T47D (cell line): Measurements from ENCODE around the gene PHGDH.
A peak's percentile ranks its signal among the peaks of the same experiment; 100 is the strongest.

ENCODE experiments used
- DNase-seq, 2 experiments: peaks; one replicate each; pipeline versions ENCODE4 v3.0.0 to v3.0.0-alpha.2; 2011 to 2012; ENCODE audit warnings: low read depth in 1 of 2, low spot score in 1 of 2
- JUND ChIP-seq: IDR thresholded peaks from 2 replicates; pipeline ENCODE4 v1.6.1; 2012; ENCODE audit warnings: low read depth
- in situ Hi-C: cut with HindIII; loops from 2 replicates; pipeline ENCODE4 v1.10.0; 2016; ENCODE audit warnings: low sequenced_read_pairs, low pct_unique_long_range_greater_than_20kb

PHGDH gene

DNA sequence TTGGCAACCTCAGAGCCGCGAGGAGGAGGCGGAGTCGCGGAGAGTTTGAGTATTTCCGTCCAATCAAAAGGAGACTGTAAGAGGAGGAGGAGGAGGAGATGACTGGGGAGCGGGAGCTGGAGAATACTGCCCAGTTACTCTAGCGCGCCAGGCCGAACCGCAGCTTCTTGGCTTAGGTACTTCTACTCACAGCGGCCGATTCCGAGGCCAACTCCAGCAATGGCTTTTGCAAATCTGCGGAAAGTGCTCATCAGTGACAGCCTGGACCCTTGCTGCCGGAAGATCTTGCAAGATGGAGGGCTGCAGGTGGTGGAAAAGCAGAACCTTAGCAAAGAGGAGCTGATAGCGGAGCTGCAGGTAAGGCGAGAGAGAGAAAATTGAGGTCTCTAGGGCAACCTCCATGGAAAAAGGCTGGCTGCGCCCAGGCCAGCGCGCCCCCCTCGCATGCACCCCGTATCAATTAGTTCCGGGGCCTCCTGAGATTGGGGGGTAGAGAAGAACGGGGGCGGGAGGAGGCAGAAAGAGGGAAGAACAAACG lies at the start of gene PHGDH:
Gene PHGDH (plus strand): TSS at position 131 of the 538 bp plus-strand sequence. CDS start 89 bp downstream, at position 220.
- no peak for TF ChIP-seq JUND
- in situ Hi-C loops, result no loop called here
- DNase-seq, result peak; percentile 87 to 92

DNA sequence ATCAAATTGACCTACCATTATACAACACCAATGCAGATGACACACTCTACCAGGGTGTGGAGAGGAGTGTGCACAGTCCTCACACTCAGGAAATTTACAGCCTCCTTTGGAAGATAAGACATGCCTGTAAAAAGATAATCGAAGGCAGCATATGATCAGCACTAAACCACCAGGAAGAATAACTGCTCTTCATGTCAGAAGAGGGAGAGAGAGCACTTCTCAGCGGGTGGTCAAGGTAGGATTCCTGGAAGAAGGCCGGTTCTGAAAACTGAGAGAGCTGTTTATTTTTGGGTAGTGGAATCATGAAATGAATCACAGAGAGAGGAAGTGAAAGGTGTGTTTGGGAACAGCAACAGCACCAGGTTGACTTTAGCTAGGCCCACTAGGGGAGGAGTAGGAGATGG lies 49.7 kb upstream of the PHGDH start:
- in situ Hi-C loops, result no loop called here
- TF ChIP-seq JUND, result no peak
- DNase-seq, result no peak

DNA sequence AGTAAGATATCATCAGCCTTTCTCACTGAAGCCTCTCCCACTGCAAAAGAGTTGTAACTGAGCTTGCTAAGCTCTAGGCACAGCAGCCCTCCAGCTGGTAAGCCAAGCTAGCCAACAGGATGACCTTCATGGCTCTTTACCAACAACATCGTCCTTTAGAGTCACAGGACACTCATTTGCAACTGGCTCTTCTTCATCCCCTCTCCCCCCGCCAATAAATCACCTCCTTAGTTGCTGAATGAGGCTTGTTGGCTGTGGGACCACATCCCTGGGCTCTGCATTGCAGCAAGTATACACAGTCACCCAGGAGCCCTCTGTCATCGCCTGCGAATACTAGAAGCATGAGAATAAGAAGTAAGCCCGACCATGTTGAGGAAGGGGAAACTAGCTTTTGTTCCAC lies 47.7 kb upstream of the PHGDH start:
- no peak for TF ChIP-seq JUND
- no peak for DNase-seq
- in situ Hi-C loops, result no loop called here

DNA sequence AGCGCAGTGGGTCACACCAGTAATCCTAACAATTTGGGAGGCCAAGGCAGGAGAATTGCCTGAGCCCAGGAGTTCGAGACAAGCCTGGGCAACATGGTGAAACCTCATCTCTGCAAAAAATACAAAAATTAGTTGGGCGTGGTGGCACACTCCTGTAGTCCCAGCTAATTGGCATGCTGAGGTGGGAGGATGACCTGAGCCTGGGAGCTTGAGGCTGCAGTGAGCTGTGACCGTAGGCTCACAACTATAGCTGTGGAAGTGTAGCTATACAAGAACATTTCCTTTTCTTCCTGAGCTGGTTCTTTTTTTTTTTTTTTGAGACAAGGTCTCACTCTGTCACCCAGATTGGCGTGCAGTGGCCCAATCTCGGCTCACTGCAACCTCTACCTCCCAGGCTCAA lies 44.6 kb upstream of the PHGDH start:
- in situ Hi-C loops, result no loop called here
- DNase-seq, result no peak
- no peak for TF ChIP-seq JUND

DNA sequence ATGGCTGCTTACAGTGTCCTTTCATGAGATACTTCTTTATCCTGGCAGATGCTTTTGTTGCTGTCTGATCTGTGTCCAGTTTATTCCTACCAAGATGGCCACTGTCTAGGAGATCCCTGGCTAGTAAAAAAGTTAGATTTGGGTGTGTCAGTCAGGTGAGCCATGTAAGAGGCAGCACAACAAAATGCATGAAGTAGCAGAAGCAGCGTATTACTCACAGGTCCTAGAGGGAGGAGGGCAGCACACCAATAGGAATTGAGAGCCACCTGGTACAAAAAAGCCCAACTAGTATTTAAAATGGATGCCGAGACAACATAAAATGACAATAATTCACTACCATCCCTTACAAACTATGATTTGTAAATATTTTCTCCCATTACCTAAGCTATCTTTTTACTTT lies 40.8 kb upstream of the PHGDH start:
- in situ Hi-C loops, result no loop called here
- TF ChIP-seq JUND, result no peak
- DNase-seq, result no peak

DNA sequence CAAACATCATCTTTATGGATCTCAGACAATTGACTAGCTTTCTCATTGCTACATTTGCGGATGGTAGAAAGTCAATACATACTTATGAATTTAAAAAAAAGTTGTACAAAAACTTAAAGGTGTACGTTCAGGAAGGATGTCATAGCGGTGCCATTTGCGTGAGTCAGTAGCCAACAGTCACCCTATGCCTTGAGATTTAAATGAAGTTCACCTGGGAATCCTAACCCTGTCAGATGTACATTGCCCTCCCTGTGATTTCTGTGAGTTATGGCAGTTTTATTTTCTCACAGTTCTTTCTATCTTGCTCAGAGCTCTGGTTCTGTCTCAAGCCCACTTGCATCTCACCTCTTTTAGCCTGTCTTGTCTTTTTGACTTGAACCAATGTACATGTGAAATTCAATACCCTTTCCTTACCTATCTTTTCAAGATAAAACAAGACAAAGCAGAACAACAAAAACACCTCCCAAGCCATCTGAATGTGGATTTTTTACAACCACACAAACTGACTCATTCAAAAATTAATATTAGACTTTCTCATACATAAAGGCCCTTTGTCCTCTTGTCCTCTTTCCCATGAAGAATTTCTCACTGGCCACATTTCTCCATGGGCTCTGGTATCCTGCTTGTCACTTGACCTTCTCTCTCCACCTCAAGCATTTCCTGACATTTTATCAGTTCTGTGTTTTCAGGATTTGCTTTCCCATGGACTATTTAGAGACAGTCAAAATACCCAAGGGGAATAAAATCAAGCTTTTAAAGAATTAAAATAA lies 38.4 kb upstream of the PHGDH start:
- DNase-seq, result no peak
- no peak for TF ChIP-seq JUND
- in situ Hi-C loops, result no loop called here

DNA sequence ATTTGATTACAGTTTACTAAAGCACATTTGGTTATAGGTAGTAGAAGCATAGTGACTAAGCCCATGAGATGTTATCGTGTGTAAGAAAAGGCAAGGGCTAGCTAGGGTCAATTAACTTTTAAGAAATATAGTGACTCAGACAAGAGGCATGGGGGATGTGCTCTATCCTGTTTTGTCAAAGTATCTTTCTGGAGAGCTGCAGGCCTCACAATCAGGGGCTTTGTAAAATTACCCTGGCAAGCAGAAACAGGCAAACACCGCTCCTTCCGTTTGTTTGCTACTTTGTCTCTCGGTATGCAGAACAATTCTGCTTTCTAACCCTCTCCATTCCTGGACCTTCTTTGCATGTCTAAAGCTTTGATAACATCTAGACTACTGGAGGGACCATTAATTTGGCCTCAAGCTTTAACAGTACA lies 37.6 kb upstream of the PHGDH start:
- DNase-seq, result no peak
- no peak for TF ChIP-seq JUND
- in situ Hi-C loops, result no loop called here

DNA sequence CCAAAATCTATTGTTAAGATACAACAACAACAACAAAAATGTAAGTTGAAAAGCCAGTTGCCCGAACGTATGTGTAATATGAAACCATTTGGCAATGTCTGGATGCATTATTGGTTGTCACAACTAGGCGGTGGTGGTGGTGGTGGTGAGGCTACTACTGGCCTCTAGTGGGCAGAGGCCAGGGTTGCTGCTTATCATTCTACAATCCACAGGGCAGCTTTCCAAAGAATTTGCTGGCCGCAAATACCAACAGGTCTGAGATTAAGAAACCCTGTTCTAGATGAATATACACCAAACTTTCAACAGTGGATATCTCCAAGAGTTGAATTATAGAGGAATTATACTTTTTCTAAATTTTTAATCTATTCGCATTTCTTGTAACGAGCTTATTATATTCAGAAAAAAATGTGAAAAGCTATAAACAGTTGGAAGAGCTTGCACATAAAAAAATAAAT lies 36.9 kb upstream of the PHGDH start:
- in situ Hi-C loops, result no loop called here

DNA sequence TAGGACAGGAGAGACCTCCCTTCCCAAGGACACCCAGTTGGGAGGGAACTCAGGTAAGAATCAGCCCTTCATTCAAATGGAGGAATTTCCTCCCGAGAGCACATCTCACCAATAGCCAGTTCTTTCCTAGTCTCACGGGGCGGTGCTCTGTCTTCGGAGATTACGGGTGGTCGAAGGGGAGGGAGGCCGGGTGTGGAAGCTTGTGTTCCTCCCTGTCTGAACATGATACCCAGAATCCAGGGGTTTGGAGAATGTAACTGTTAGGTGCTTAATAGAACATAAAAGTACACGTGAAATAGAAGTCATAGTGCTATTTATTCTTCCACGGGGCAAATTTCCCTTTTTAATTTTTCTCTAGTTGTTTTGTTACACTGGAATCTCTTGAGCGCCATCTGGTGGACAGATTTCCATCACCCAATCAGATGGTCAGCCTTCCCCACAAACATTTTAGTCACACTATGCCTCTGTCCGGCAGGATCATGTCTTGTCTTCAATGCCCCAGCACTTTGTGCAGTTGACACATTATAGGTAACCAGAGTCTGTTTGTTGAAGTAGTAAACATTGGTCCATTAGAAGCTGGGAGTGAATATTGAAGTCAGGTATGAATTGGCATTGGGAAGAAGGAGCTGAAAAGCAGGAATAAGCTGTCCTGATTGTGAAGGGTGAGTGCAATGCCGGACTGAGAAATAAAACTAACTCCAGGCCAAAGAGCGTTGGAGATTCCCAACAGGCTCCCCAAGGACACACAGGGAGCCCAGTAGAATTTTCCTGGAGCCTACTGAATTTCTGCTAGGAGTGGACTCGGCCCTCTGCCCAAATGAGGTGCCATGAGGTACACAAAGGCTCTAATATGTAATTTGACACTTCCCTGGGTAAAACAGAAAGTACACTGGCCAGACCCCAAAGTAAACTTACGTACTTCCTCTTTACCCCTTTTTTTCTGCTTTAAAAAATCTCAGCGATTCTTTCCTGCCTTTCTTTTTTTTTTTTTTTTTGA lies 36.1 kb upstream of the PHGDH start:
- no peak for TF ChIP-seq JUND
- in situ Hi-C loops, result no loop called here
- peak; percentile 64 to 90 for DNase-seq

More for the DNA sequence above, 36.9 kb upstream of the PHGDH start:
- peak in 1 of 2 experiments; percentile 59 for DNase-seq
- no peak for TF ChIP-seq JUND

DNA sequence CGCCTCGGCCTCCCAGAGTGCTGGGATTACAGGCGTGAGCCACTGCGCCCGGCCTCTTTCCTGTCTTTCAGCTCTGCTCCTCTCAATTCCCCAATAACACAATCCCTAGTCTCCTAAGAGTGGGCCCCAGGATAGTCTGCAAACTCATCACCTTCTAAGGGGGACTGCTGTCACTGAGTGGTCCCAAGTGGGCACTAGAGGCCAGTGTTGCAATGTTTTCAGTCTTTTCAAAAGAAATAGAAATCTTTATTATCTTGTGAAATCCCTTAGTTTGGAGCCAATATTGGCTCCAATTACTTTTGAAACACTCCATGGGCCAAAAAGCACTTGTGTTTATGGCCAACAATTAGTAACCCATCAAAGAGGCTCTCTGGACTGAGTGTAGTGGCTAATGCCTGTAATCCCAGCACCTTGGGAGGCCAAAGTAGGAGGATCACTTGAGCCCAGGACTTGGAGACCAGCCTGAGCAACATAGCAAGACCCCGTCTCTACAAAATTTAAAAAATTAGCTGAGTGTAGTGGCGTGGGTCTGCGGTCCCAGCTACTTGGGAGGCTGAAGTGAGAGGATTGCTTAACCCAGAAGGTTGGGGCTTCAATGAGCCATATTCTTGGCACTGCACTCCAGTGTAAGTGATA lies 35.0 kb upstream of the PHGDH start:
- in situ Hi-C loops, result no loop called here
- DNase-seq, result no peak

DNA sequence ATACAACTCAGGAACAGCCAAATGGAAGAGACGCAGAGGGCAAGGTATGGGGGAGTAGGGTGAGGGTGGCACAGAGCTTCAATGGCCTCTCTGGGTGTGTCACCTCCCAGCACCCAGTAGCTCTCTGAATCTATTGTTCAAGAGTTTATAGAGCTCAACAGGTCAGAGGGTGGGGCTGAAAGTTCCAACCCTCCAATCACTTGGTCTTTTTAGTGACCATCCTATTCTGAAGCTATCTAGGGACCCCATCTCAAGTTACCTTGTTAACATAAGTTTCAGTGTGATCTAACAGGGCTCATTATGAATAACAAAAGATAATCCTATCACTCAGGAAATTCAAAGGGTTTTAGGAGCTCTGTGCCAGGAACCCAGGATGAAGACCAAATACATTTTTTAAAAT lies 32.5 kb upstream of the PHGDH start:
- DNase-seq, result no peak
- TF ChIP-seq JUND, result no peak
- in situ Hi-C loops, result no loop called here

More for the DNA sequence above, 35.0 kb upstream of the PHGDH start:
- no peak for TF ChIP-seq JUND

DNA sequence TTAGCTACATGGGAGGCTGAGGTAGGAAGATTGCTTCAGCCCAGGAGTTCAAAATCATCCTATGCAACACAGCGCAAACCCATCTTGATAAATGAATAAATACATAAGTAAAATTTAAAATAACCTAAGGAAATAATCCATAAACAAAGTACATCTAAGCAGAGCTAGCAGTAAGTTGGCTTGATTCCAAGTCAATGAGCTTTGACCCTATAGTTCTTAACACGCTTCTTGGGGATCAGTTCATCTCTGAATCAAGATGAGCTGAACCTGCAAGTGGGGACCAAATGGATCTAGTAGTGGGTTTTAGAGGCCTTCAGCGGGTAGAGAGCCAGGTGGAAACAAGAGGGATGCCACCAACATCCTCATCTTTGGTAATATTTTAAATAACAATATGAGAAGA lies 31.5 kb upstream of the PHGDH start:
- in situ Hi-C loops, result no loop called here
- TF ChIP-seq JUND, result no peak
- no peak for DNase-seq
